HL-60 (cell line): ENCODE measurements around the gene LRP1B.

ENCODE experiments used
- DNase-seq, 2 experiments: peaks; one replicate each; pipeline ENCODE4 v3.0.0-alpha.2; 2010 to 2020; ENCODE audit warnings: low read depth in 1 of 2, low spot score in 1 of 2
- H3K27ac ChIP-seq: fragments of 250-450 bp; sonication (Bioruptor Pico); replicated peaks from 2 replicates; pipeline ENCODE4 v1.5.1; 2020; ENCODE audit warnings: mild to moderate bottlenecking, moderate library complexity
- H3K27me3 ChIP-seq: fragments of 250-450 bp; sonication (Bioruptor Pico); 2 replicates; pipeline ENCODE4 v1.5.1; 2021; ENCODE audit warnings: mild to moderate bottlenecking, moderate library complexity; ENCODE audit not compliant: insufficient read depth, poor library complexity, severe bottlenecking
- H3K4me3 ChIP-seq: replicated peaks from 2 replicates; pipeline ENCODE4 v1.5.1; 2011; ENCODE audit warnings: mild to moderate bottlenecking, control low read depth, low read length; ENCODE audit not compliant: insufficient read depth
- CTCF ChIP-seq: IDR thresholded peaks from one replicate; pipeline ENCODE4 v1.5.1; 2011; ENCODE audit warnings: low read length, control low read depth, inconsistent platforms; ENCODE audit not compliant: insufficient read depth
- GABPA ChIP-seq: IDR thresholded peaks from 2 replicates; pipeline ENCODE4 v1.6.1; 2012; ENCODE audit warnings: low read depth
- POLR2AphosphoS5 ChIP-seq: IDR thresholded peaks from 2 replicates; pipeline ENCODE4 v1.6.1; 2012; ENCODE audit warnings: low read depth
- SPI1 ChIP-seq: IDR thresholded peaks from 2 replicates; pipeline ENCODE4 v1.6.1; 2012; ENCODE audit warnings: low read depth, mild to moderate bottlenecking, borderline replicate concordance
- TF ChIP-seq, protein P1 (sequence below): IDR thresholded peaks from 2 replicates; pipeline ENCODE4 v1.6.1; 2012; ENCODE audit warnings: low read depth; ENCODE audit not compliant: insufficient replicate concordance

The LRP1B gene

DNA sequence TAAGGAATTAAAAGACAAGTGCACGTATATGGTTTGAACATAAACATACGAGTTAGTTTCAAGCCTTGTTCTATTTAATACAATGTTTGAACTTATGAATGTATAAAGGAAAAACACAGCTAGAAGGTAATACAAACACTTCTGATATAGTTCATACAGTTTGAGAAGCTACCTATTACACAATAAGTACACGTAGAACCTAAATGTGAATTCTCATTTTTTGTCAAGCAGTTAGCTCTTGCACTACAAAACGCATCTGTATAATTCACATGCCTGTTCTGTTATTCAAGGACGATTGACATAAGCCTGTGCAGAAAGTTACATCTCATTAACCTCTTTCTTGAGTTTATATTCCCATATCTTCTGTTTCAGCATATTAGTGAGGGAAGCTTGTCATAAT, 2.7 kb downstream of the LRP1B start:
- Histone ChIP-seq H3K4me3 (no peak overlapping the region), H3K27ac (no peak overlapping the region), H3K27me3 (peaks cover 43% of the 10 kb centered on the region)
- no peak for DNase-seq
- TF ChIP-seq GABPA: no peak
- no peak for TF ChIP-seq CTCF
- TF ChIP-seq, protein P1, sequence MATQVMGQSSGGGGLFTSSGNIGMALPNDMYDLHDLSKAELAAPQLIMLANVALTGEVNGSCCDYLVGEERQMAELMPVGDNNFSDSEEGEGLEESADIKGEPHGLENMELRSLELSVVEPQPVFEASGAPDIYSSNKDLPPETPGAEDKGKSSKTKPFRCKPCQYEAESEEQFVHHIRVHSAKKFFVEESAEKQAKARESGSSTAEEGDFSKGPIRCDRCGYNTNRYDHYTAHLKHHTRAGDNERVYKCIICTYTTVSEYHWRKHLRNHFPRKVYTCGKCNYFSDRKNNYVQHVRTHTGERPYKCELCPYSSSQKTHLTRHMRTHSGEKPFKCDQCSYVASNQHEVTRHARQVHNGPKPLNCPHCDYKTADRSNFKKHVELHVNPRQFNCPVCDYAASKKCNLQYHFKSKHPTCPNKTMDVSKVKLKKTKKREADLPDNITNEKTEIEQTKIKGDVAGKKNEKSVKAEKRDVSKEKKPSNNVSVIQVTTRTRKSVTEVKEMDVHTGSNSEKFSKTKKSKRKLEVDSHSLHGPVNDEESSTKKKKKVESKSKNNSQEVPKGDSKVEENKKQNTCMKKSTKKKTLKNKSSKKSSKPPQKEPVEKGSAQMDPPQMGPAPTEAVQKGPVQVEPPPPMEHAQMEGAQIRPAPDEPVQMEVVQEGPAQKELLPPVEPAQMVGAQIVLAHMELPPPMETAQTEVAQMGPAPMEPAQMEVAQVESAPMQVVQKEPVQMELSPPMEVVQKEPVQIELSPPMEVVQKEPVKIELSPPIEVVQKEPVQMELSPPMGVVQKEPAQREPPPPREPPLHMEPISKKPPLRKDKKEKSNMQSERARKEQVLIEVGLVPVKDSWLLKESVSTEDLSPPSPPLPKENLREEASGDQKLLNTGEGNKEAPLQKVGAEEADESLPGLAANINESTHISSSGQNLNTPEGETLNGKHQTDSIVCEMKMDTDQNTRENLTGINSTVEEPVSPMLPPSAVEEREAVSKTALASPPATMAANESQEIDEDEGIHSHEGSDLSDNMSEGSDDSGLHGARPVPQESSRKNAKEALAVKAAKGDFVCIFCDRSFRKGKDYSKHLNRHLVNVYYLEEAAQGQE: no peak
- TF ChIP-seq SPI1: no peak
- no peak for TF ChIP-seq POLR2AphosphoS5

- no peak for TF ChIP-seq GABPA
- no peak for TF ChIP-seq POLR2AphosphoS5
- TF ChIP-seq CTCF: no peak
- TF ChIP-seq, protein P1: no peak
- TF ChIP-seq SPI1: no peak
- no peak overlapping the region for H3K4me3 ChIP-seq
- no peak overlapping the region for H3K27ac ChIP-seq
- H3K27me3 ChIP-seq: peaks cover 41% of the 10 kb centered on the region
- no peak for DNase-seq
Measured at GRCh38 chr2:142127248-142127647, 3.6 kb downstream of the LRP1B start.

DNA sequence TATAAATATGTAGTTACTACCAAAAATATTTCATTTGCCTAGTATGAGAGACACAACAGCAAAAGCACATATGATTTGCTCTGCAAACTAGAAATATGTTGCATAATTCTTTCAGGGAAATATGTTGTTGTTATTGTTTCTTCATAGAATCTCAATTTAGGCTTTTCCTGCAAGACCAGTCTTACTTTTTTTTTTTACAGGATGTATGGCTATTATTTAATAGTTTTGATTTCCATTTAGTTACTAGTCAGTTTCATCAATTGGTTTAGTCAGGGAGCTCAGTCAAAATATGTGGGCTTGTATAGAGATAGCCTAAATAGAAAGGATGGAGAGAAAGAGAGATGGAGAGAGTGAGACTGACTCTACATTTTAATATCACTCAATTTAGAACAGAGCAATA, 6.1 kb downstream of the LRP1B start:
- TF ChIP-seq CTCF (no peak), SPI1 (no peak), POLR2AphosphoS5 (no peak), GABPA (no peak)
- TF ChIP-seq, protein P1: no peak
- Histone ChIP-seq H3K27ac (no peak overlapping the region), H3K27me3 (peaks cover 19% of the 10 kb centered on the region), H3K4me3 (no peak overlapping the region)
- DNase-seq: no peak
